Stomach (tissue), 9 donors: ENCODE results near the gene RASSF1. TPM values are rescaled to one million over a fixed set of nuclear protein-coding genes. Genes with fewer than 3 reads are reported as not detected.
"Not testable (repeated sequence)": the region's sequence is repeated elsewhere in the genome, so short reads cannot be mapped to it uniquely, and the experiment has no call there.

Source experiments
- DNase-seq, 2 donors: peaks; one replicate each; pipeline versions ENCODE4 v3.0.0 to v3.0.0-alpha.2; 2013 to 2019
- H3K27ac ChIP-seq, 5 donors: fragments of 200-600 bp in 4 of 5; sonication (generic) in 4 of 5; one replicate each; pipeline ENCODE4 v1.5.1; 2013 to 2019; ENCODE audit warnings: mild to moderate bottlenecking in 1 of 5, moderate library complexity in 1 of 5
- H3K27me3 ChIP-seq, 3 donors: fragments of 200-600 bp; sonication (generic); one replicate each; pipeline ENCODE4 v1.5.1; 2017 to 2019; ENCODE audit warnings: mixed run types in 1 of 3
- H3K36me3 ChIP-seq, 4 donors: fragments of 200-600 bp; sonication (generic); 1 replicate in 3 of 4; 2 replicates in 1 of 4; pipeline ENCODE4 v1.5.1; 2016 to 2019
- H3K4me1 ChIP-seq, 4 donors: fragments of 200-600 bp; sonication (generic); one replicate each; pipeline ENCODE4 v1.5.1; 2016 to 2019
- H3K4me3 ChIP-seq, 4 donors: fragments of 200-600 bp; sonication (generic) in 3 of 4; one replicate each; pipeline ENCODE4 v1.5.1; 2016 to 2019; ENCODE audit warnings: mild to moderate bottlenecking in 1 of 4
- H3K9me3 ChIP-seq, 4 donors: fragments of 200-600 bp; sonication (generic); one replicate each; pipeline ENCODE4 v1.5.1; 2016 to 2019
- EP300 ChIP-seq: sonication (generic); formaldehyde crosslinking; IDR thresholded peaks from one replicate; pipeline ENCODE4 v1.6.1; 2017; ENCODE audit warnings: antibody characterized with exemption
- POLR2A ChIP-seq, 4 donors: fragments of 450-650 bp; IDR thresholded peaks; one replicate each; pipeline ENCODE4 v1.6.1; 2016; ENCODE audit warnings: antibody characterized with exemption in 4 of 4, control low read depth in 2 of 4, mild to moderate bottlenecking in 1 of 4, moderate library complexity in 1 of 4
- POLR2AphosphoS5 ChIP-seq, 3 donors: sonication (generic); formaldehyde crosslinking; IDR thresholded peaks; one replicate each; pipeline ENCODE4 v1.6.1; 2016; ENCODE audit warnings: antibody characterized with exemption in 3 of 3
- WGBS, 5 donors: extraction: QIAGEN DNeasy Blood & Tissue Kit in 3 of 5; methylation state at CpG; one replicate each; pipeline versions ENCODE4 v1.1.5 to v1.1.7; 2013 to 2018; 5-methylcytosine and 5-hydroxymethylcytosine counted together
- intact Hi-C: fragments of 100-400 bp; cut with DNase I; formaldehyde crosslinking; loops from one replicate; pipeline ENCODE4 v1.15.1; 2023; ENCODE audit warnings: low total_unique reads
- polyA plus RNA-seq, 3 donors: library from polyadenylated mRNA; stranded (reverse); fragments of 200-250 nt; gene quantifications; one replicate each; pipeline ENCODE4 v1.2.3, GENCODE V29; 2013
- total RNA-seq, 5 donors: library from RNA; depleted of rRNA; stranded (reverse); fragments of >200 nt; gene quantifications; one replicate each; pipeline versions ENCODE4 v1.1.0 to v1.2.3, GENCODE V29; 2014 to 2016
- TF ChIP-seq, protein P1 (sequence below), 7 experiments: fragments of 450-650 bp in 4 of 7; fragments of 200-600 bp in 3 of 7; sonication (generic) in 3 of 7; IDR thresholded peaks; one replicate each; pipeline ENCODE4 v1.5.1; 2016 to 2019; ENCODE audit warnings: antibody characterized with exemption in 7 of 7, control low read depth in 2 of 7, mild to moderate bottlenecking in 1 of 7
- donor health status: healthy with polysubstance abuse.
- donor health status: Bipolar disorder and iron deficiency.
- donor health status: healthy.

Gene RASSF1
- total and polyA plus RNA-seq, 8 donors: 16.5 to 37.3 (median 27.4) TPM

GRCh38 chr3:50286322-50287227, 54.1 kb downstream of the RASSF1 start:
- Histone ChIP-seq H3K9me3 (no peaks in the 10 kb centered on the region), H3K27ac (no peak overlapping the region), H3K4me3 (no peak overlapping the region), H3K36me3 (peaks cover 34 to 45% (median 44%) of the 10 kb centered on the region in 4 donors), H3K4me1 (peaks cover 22 to 28% (median 26%) of the 10 kb centered on the region in 4 donors), H3K27me3 (no peaks in the 10 kb centered on the region)
- 78 to 90% (median 83%) methylated on average over 26 to 28 of the region's 28 CpGs for WGBS, 5 donors
- DNase-seq: no peak
- intact Hi-C loops: no loop called here
- TF ChIP-seq, protein P1, sequence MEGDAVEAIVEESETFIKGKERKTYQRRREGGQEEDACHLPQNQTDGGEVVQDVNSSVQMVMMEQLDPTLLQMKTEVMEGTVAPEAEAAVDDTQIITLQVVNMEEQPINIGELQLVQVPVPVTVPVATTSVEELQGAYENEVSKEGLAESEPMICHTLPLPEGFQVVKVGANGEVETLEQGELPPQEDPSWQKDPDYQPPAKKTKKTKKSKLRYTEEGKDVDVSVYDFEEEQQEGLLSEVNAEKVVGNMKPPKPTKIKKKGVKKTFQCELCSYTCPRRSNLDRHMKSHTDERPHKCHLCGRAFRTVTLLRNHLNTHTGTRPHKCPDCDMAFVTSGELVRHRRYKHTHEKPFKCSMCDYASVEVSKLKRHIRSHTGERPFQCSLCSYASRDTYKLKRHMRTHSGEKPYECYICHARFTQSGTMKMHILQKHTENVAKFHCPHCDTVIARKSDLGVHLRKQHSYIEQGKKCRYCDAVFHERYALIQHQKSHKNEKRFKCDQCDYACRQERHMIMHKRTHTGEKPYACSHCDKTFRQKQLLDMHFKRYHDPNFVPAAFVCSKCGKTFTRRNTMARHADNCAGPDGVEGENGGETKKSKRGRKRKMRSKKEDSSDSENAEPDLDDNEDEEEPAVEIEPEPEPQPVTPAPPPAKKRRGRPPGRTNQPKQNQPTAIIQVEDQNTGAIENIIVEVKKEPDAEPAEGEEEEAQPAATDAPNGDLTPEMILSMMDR (IDR thresholded peaks at IDR 0.05): no peak
- TF ChIP-seq EP300: no peak
- no peak for TF ChIP-seq POLR2AphosphoS5 (IDR thresholded peaks at IDR 0.05)
- TF ChIP-seq POLR2A (IDR thresholded peaks at IDR 0.05): no peak

GRCh38 chr3:50284121-50284520, 56.5 kb downstream of the RASSF1 start:
- H3K9me3 ChIP-seq, H3K4me1 ChIP-seq, DNase-seq, H3K27me3 ChIP-seq, H3K4me3 ChIP-seq, intact Hi-C loops, H3K27ac ChIP-seq: not testable (repeated sequence)
- peaks cover 20 to 32% (median 30%) of the 10 kb centered on the region in 4 donors for H3K36me3 ChIP-seq
- WGBS, 5 donors: 81 to 87% (median 86%) methylated on average over 6 of the region's 6 CpGs

Other genes starting within 250 kb of the RASSF1 start
- gene SEMA3F, start 185.5 kb downstream of the RASSF1 start, total RNA-seq: 10 to 100 TPM; 11.9 to 34.5 (median 31.2) TPM
- gene SEMA3F, start 185.5 kb downstream of the RASSF1 start, polyA plus RNA-seq: 10 to 100 TPM in 2 of 3 donors, 1 to 10 TPM in 1; 8.9 to 33.8 (median 14.6) TPM
- gene GNAT1, start 149.2 kb downstream of the RASSF1 start, total RNA-seq: not detected
- not detected for gene GNAT1, start 149.2 kb downstream of the RASSF1 start, polyA plus RNA-seq
- gene SLC38A3, start 135.6 kb downstream of the RASSF1 start, total RNA-seq: 1 to 10 TPM in 1 of 5 donors, not detected in 4; 3.1 TPM
- gene SLC38A3, start 135.6 kb downstream of the RASSF1 start, polyA plus RNA-seq: 1 to 10 TPM in 1 of 3 donors, under 1 TPM in 2; 0.15 to 1.1 (median 0.93) TPM
- gene GNAI2, start 104.6 kb downstream of the RASSF1 start, total RNA-seq: 100 to 1,000 TPM in 2 of 5 donors, 10 to 100 TPM in 3; 73.7 to 211 (median 98.5) TPM
- gene GNAI2, start 104.6 kb downstream of the RASSF1 start, polyA plus RNA-seq: 10 to 100 TPM; 61.1 to 73.5 (median 68.3) TPM
- 100 to 1,000 TPM in 4 of 5 donors, 10 to 100 TPM in 1; 53.6 to 310 (median 129) TPM for gene SEMA3B, start 71.7 kb downstream of the RASSF1 start, total RNA-seq
- 10 to 100 TPM; 40.1 to 79.9 (median 42.0) TPM for gene SEMA3B, start 71.7 kb downstream of the RASSF1 start, polyA plus RNA-seq
- gene LSMEM2, start 61.7 kb downstream of the RASSF1 start, total RNA-seq: not detected
- gene LSMEM2, start 61.7 kb downstream of the RASSF1 start, polyA plus RNA-seq: under 1 TPM in 2 of 3 donors, not detected in 1; 0.31 to 0.58 TPM
- 100 to 1,000 TPM in 3 of 5 donors, 10 to 100 TPM in 2; 69.9 to 254 (median 193) TPM for gene IFRD2, start 48.4 kb downstream of the RASSF1 start, total RNA-seq
- 100 to 1,000 TPM in 2 of 3 donors, 10 to 100 TPM in 1; 98.1 to 118 (median 108) TPM for gene IFRD2, start 48.4 kb downstream of the RASSF1 start, polyA plus RNA-seq
- 1 to 10 TPM in 3 of 5 donors, not detected in 2; 1.3 to 3.9 (median 1.3) TPM for gene HYAL3, start 41.4 kb downstream of the RASSF1 start, total RNA-seq
- 1 to 10 TPM; 5.0 to 7.9 (median 7.7) TPM for gene HYAL3, start 41.4 kb downstream of the RASSF1 start, polyA plus RNA-seq
- gene NAA80, start 41.4 kb downstream of the RASSF1 start, total RNA-seq: 100 to 1,000 TPM in 1 of 5 donors, 10 to 100 TPM in 3, 1 to 10 TPM in 1; 3.1 to 107 (median 22.3) TPM
- 10 to 100 TPM in 1 of 3 donors, 1 to 10 TPM in 2; 8.7 to 16.4 (median 9.7) TPM for gene NAA80, start 41.4 kb downstream of the RASSF1 start, polyA plus RNA-seq
- gene HYAL1, start 37.3 kb downstream of the RASSF1 start, total RNA-seq: 10 to 100 TPM in 1 of 5 donors, 1 to 10 TPM in 3, not detected in 1; 1.8 to 38.4 (median 5.3) TPM
- gene HYAL1, start 37.3 kb downstream of the RASSF1 start, polyA plus RNA-seq: 10 to 100 TPM in 2 of 3 donors, 1 to 10 TPM in 1; 6.3 to 25.8 (median 12.7) TPM
- gene HYAL2, start 18.1 kb downstream of the RASSF1 start, total RNA-seq: 10 to 100 TPM; 11.1 to 96.4 (median 26.8) TPM
- gene HYAL2, start 18.1 kb downstream of the RASSF1 start, polyA plus RNA-seq: 10 to 100 TPM; 24.7 to 47.6 (median 30.4) TPM
- gene TUSC2, start 12.6 kb downstream of the RASSF1 start, total RNA-seq: 10 to 100 TPM in 3 of 5 donors, 1 to 10 TPM in 1, not detected in 1; 2.3 to 63.4 (median 25.6) TPM
- gene TUSC2, start 12.6 kb downstream of the RASSF1 start, polyA plus RNA-seq: 10 to 100 TPM; 40.3 to 48.1 (median 46.3) TPM
- 10 to 100 TPM in 1 of 5 donors, under 1 TPM in 3, not detected in 1; 0.87 to 61.4 (median 0.91) TPM for gene ZMYND10, start 4.9 kb upstream of the RASSF1 start, total RNA-seq
- 1 to 10 TPM in 2 of 3 donors, under 1 TPM in 1; 0.87 to 3.7 (median 1.2) TPM for gene ZMYND10, start 4.9 kb upstream of the RASSF1 start, polyA plus RNA-seq
- 10 to 100 TPM in 3 of 5 donors, 1 to 10 TPM in 2; 4.5 to 75.0 (median 13.0) TPM for gene NPRL2, start 9.9 kb upstream of the RASSF1 start, total RNA-seq
- 10 to 100 TPM; 20.8 to 27.6 (median 27.0) TPM for gene NPRL2, start 9.9 kb upstream of the RASSF1 start, polyA plus RNA-seq
- gene CYB561D2, start 10.0 kb upstream of the RASSF1 start, total RNA-seq: 10 to 100 TPM in 2 of 5 donors, 1 to 10 TPM in 2, not detected in 1; 6.1 to 16.3 (median 10.3) TPM
- gene CYB561D2, start 10.0 kb upstream of the RASSF1 start, polyA plus RNA-seq: 10 to 100 TPM; 10.4 to 26.1 (median 17.4) TPM
- gene TMEM115, start 18.7 kb upstream of the RASSF1 start, total RNA-seq: 100 to 1,000 TPM in 1 of 5 donors, 10 to 100 TPM in 4; 25.0 to 128 (median 27.4) TPM
- 10 to 100 TPM; 14.6 to 27.7 (median 14.7) TPM for gene TMEM115, start 18.7 kb upstream of the RASSF1 start, polyA plus RNA-seq
- gene CACNA2D2, start 162.8 kb upstream of the RASSF1 start, total RNA-seq: 10 to 100 TPM in 1 of 5 donors, 1 to 10 TPM in 4; 1.2 to 45.8 (median 1.8) TPM
- gene CACNA2D2, start 162.8 kb upstream of the RASSF1 start, polyA plus RNA-seq: 1 to 10 TPM in 2 of 3 donors, under 1 TPM in 1; 0.92 to 2.7 (median 1.9) TPM
- gene C3orf18, start 226.9 kb upstream of the RASSF1 start, total RNA-seq: 10 to 100 TPM in 2 of 5 donors, 1 to 10 TPM in 2, not detected in 1; 4.9 to 75.0 (median 16.4) TPM
- gene C3orf18, start 226.9 kb upstream of the RASSF1 start, polyA plus RNA-seq: 1 to 10 TPM; 5.9 to 9.0 (median 8.2) TPM
- 10 to 100 TPM in 2 of 5 donors, 1 to 10 TPM in 3; 5.8 to 14.3 (median 6.4) TPM for gene HEMK1, start 228.7 kb upstream of the RASSF1 start, total RNA-seq
- 10 to 100 TPM; 19.8 to 24.8 (median 20.0) TPM for gene HEMK1, start 228.7 kb upstream of the RASSF1 start, polyA plus RNA-seq